GM12873 (cell line): ENCODE data around the gene CDKN2B-AS1.

Experiments
- CTCF ChIP-seq: IDR thresholded peaks from 2 replicates; pipeline ENCODE4 v1.5.1; 2012; ENCODE audit warnings: low read depth, mild to moderate bottlenecking, moderate library complexity, low read length, control low read depth; ENCODE audit not compliant: insufficient read depth; ENCODE audit errors: missing control alignments

Gene CDKN2B-AS1

GRCh38 chr9:22131817-22132216, 137.2 kb downstream of the CDKN2B-AS1 start:
- TF ChIP-seq CTCF = no peak

GRCh38 chr9:22134390-22134789, 139.8 kb downstream of the CDKN2B-AS1 start:
- TF ChIP-seq CTCF = no peak

- TF ChIP-seq CTCF = no peak
Observed at GRCh38 chr9:22136461-22137096, 142.0 kb downstream of the CDKN2B-AS1 start.

GRCh38 chr9:22138956-22139660, 144.5 kb downstream of the CDKN2B-AS1 start:
- TF ChIP-seq CTCF = no peak

- no peak for TF ChIP-seq CTCF
Observed at GRCh38 chr9:22141908-22142307, 147.3 kb downstream of the CDKN2B-AS1 start.

- no peak for TF ChIP-seq CTCF
Observed at GRCh38 chr9:22142671-22143070, 148.1 kb downstream of the CDKN2B-AS1 start.

- TF ChIP-seq CTCF = no peak
Observed at GRCh38 chr9:22143799-22144625, 149.4 kb downstream of the CDKN2B-AS1 start.
